ENCODE data around the gene HRH1.
"Not testable (repeated sequence)": the region's sequence is repeated elsewhere in the genome, so short reads cannot be mapped to it uniquely, and the experiment has no call there.

The HRH1 gene

DNA sequence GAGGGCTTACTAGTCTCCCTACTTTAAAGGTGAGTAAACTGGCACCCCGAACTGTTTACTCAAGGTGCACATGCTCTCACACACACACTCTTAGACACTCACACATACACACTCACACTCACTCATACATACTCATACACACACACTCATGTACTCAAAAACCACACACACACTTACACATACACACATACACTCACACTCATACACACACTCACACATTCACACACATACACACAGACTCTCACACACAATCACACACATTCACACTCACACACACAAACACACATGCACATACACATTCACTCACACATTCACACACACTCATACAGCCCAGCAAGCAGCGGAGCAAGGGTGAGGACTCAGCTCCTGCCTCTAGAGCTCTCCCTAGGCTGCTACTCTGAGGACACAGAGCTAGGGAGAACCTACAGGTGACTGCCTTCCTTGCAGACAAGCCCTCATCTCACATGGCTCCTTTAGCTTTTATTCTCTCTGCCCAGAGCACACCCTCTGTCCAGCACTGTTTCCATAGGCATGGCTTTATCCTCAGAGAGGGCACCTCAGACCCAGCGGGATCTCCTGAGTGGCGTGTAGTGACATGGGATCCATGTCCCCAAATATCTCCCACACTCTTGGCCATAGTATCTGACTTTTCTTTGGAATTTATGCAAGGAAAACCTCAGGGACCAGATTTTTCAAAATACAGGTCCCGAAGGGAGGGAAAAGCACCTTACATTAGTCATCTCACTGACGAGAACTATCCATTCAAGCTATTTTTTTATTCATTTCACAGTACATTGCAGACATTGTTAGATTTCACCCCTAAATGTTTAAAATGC is 91.8 kb downstream of the HRH1 start:
- no peak for DNase-seq

DNA sequence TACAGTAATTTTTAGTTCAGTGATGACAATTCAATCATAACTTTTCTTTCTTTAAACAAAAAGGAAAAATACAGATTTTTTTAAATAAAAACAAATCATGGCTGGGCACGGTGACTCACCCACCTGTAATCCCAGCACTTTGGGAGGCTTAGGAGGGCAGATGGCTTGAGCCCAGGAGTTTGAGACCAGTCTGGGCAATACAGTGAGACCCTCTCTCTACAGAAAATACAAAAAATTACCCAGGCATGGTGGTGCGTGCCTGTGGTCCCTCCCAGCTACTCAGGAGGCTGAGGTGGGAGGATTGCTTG is 92.3 kb downstream of the HRH1 start:
- DNase-seq: no peak

DNA sequence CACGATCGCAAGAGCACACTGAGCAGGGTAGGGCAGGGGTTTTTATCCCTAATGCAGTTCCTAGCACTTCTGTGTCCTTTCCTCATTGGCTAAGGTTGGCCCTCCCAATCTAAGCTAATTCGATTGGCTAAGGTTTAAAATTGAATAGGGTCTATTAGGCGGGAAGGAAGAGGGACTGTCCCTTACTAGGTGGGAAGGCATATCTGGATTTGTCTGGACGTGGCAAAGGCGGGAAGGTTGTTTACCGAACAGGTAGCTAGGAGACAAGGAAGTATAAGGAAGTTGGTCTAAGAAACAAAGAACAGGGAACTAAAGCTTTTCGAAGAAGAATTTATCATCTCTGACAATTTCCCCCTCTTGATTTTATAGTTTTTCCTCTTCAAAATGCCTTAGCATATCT is 93.1 kb downstream of the HRH1 start:
- DNase-seq: no peak

DNA sequence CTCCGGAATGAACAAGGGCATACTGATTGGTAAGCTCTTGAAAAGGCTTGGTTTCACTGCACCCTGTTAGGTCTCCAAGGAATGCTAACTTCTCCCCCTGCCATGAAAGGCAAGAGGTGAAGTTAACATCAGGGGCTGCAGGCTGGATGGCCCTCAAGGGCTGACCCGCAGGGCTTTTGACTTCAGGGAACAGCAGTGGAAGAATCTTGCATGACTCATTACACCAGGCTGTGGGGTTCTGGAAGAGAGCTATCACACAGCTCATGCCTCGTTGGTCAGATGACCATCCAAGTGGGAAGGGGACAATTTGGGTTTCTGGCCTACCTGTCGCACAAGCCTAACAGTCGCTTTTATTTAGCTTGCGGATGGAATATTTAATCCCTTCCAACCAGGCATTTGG is 94.3 kb downstream of the HRH1 start:
- no peak for DNase-seq

DNA sequence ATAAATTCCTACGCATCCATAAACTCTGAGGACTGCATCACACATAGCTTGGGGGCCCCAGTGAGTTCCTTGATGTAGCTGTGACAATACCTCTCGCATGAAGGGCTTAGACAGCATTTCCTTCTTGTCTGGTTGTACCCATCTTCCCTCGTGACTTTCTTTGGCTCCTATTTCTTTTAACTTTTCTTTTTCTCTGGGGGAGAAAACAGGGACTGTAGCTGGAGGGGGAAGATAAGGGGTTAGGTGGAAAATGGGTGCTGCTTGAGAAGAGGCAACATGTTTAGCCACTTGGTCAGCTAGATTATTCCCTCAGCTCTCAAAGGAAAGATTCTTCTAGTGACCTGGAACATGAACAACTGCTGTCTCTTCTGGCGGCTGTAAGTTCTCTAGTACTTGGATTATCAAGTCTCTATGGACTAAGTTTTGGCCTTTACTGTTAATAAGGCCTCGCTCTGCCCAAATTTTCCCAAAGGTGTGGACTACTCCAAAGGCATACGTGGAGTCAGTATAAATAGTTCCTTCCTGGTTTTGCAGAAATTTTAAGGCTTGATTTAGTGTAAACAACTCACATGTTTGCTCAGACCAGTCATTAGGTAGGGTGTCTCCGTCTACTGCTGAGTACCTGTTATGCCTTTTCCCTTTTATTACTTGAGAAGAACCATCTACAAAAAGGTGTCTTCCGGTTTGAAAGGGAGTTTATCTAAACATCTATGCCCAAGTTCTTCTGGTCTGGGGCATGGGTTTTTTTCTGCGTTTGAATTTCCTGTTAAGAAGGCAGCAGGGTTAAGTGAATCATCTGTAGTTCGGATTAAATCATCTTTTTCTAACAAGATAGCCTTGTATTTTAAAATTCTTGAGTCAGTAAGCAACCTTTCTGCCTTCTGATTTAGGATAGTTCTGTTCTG is 96.9 kb downstream of the HRH1 start:
- DNase-seq: no peak

DNA sequence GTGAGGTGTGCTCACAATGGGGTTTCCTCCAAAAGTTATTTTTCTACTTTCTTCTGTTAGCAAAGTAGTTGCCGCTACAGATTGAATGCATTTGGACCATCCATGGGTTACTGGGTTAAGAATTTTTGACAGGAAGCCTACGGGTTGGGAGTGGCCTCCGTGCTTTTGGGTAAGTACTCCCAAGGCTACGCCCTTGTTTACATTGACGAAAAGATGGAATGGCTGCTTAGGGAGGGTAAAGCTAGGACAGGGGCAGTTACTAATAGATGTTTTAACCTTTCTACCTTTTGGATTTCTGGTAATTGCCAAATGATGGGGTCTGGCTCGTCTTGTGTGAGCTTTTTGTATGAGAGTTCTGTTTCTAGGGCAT is 97.5 kb downstream of the HRH1 start:
- DNase-seq: no peak

DNA sequence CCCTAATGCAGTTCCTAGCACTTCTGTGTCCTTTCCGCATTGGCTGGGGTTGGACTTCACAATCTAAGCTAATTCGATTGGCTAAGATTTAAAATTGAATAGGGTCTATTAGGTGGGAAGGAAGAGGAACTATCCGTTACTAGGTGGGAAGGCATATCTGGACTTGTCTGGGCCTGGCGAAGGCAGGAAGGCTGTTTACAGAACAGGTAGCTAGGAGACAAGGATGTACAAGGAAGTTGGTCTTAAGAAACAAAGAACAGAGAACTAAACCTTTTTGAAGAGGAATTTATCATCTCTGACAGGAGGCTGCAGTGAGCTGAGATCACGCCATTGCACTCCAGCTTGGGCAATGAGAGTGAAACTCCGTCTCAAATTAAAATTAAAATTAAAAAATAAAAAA is 100.6 kb downstream of the HRH1 start:
- DNase-seq: no peak

DNA sequence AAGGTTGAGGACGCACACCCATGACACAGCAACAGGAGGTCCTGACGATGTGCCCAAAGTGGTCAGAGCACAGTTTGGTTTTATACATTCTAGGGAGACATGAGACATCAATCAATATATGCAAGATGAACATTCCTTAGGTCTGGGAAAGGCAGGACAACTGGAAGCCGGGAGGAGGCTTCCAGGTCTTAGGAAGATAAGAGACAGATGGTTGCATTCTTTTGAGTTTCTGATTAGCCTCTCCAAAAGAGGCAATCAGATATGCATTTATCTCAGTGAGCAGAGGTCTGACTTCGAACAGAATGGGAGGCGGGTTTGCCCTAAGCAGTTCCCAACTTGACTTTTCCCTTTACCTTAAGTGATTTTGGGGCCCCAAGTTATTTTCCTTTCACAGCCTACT is 101.2 kb downstream of the HRH1 start:
- DNase-seq: not testable (repeated sequence)

DNA sequence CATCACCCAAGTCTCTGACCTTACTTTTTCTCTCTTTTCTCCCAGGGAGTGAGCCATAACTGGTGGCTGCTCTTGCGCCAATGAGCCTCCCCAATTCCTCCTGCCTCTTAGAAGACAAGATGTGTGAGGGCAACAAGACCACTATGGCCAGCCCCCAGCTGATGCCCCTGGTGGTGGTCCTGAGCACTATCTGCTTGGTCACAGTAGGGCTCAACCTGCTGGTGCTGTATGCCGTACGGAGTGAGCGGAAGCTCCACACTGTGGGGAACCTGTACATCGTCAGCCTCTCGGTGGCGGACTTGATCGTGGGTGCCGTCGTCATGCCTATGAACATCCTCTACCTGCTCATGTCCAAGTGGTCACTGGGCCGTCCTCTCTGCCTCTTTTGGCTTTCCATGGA is 104.7 kb downstream of the HRH1 start:
- DNase-seq: no peak

DNA sequence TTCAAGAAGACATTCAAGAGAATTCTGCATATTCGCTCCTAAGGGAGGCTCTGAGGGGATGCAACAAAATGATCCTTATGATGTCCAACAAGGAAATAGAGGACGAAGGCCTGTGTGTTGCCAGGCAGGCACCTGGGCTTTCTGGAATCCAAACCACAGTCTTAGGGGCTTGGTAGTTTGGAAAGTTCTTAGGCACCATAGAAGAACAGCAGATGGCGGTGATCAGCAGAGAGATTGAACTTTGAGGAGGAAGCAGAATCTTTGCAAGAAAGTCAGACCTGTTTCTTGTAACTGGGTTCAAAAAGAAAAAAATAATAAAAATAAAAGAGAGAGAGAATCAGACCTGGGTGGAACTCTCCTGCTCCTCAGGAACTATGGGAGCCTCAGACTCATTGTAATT is 106.2 kb downstream of the HRH1 start:
- no peak for DNase-seq

DNA sequence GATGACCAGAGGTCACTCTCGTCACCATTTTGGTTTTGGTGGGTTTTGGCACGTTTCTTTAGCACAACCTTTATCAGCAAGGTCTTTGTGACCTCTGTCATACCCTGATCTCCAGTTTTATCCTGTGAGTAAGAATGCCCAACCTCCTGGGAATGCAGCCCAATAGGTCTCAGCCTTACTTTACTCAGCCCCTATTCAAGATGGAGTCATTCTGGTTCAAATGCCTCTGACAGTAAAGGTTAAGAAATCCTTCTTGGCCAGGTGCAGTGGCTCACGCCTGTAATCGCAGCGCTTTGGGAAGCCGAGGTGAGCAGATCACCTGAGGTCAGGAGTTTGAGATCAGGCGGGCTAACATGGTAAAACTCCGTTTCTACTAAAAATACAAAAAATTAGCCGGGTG is 114.7 kb downstream of the HRH1 start:
- no peak for DNase-seq

DNA sequence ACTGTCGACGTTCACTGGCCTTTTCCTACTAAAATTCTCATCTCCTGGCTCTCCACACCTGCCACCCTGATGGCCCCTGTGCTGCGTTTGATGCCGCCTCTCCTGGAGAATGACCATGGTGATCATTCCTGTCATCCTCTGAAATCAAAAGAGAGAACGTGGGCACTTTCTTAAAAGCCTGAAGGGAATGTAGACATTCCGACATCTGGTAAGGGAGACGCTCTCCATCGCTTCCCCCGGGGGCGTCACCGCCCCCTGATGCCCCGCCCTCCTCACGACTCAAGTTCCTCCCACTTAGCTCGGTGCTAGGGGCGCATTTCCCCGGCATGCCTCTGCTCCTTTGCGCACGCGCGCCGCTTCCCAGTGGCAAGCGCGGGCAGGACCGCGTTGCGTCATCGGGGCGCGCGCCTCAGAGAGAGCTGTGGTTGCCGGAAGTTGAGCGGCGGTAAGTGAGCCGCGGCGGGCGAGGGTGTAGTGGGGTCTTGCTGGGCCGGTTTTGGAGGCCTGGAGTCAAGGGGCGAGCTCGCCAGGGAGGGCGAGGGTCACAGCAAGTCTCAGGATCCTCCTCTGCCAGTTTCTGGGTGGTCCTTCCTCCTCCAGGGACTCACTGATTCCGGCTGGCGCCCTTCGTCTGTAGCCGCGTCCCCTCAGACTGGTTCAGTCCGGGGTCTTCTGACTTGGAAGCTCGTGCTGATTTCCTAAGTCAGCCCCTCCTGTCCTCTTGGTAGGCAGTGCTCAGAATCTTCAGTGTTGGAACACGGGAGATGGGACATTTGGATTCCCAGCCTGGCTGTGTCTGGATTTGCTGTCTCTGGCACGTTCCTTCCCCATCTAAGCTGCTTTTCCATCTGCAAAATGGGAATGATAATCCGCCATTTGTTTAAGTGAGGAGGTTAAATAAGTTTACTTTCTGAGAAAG is 118.0 kb downstream of the HRH1 start, which contains the start of gene ATG7:
ATG7 (plus strand) TSS at position 412 of the 919 bp plus-strand sequence. CDS start 26,299 bp downstream, outside the sequence.
- DNase-seq: peak; percentile 97

DNA sequence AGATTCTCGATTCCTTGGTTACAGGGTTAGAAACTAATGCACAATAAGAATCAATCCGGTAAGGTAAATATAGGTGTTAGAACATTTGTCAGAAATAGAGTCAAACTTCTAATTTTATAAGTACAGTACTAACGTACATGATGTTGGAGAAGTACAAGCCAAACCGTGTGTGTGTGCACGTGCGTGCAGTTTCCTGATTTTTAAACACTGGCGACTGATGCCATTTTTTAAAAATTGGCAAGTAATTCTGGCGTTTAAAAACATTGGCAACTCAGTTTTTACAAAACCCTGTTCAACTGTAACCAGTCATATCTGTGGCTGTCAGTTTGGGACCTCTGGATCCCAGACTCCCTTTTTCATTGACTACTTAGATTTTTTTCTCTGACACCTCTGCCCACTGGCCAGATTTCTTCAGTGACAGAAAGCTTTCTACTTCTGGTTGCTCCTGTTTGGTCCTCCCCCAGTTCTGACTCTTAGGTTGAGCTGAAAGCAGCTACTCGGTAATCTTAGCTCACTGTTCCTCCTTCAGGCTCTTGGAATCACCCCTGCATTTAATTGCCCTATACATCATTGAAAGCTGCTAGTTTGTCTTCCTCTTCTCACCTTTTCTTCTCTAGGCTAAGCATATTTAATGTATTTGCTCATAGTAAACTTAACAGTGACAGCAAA is 118.7 kb downstream of the HRH1 start:
- DNase-seq: no peak

DNA sequence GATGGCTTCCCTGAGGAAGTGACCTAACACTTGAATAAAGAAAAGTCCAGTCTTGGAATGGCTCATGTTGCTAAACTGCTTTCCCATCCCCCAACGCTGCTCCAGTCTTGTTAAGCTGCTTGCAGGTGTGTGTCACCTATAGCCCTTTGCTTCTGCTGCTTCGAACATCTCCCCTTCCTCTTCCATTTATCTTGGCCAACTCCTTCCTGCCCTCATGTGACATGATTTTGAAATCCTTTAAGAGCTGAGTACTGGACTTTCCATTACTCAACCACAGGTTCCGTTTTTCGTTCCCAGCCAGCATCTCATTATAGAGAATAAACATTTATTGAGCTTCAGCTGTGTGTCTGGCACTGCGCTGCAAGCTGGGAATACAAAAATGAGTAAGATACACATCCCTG is 119.6 kb downstream of the HRH1 start:
- no peak for DNase-seq

DNA sequence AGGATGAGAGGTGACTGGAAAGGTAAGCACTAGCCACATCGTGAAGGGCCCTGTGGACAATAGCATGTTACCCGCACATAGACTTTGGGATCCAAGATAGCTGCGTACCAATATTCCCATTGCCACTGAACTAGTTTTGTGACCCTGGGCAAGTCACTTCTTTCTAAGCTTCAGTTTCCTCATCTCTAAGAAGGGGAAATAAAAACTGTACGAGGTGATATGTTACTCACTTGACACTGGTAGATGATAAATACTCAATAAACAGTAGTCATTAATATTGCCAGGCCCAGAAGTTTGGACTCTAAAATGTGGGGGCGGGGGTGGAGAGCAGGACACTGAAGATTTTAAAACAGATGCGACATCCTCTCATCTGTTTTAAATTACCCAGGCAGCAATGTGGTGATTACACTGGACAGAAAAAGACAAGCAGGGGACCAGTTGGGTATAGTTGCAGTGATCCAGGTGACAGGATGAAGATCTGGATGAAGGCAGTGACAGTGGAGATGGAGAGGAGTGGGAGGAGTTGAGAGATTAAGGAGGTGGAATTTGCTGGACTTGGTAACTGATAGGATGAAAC is 120.4 kb downstream of the HRH1 start:
- DNase-seq: no peak

DNA sequence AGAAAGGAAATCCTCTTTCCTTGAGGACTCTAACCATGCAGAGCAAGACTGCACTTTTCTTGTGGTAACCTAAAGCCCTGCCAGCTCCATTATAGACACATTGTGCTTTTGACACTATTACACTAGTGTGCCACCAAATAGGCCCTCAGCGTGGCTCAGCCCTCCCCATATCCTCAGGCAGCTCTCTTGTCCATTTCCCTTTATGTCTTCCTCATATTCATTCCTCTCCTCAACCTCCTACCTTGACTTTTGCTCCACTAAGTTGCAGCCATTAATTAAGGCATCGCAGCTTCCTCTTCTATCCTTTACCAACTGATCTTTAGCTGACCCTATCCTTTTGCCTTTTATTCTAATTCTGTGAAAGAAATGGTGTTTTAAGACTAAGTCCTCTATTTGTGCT is 121.6 kb downstream of the HRH1 start:
- no peak for DNase-seq

DNA sequence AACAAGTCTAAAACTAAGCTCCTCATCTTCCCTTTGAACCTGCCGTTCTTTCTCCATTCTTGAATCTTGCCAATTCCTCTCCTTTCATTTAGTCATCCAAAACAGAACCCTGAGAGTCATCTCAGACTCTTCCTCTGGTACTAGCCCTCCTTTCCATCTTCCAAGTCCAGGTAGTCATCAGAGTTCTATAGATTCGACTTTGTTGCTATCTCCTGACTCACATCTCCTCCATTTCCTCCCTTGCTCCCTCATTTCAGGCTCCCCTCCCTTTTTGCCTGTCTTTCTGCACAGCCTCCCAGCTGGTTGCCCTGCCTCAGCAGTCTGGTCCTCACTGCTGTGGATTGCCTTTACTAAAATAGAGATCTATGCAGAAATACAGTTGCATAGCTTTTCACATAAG is 122.6 kb downstream of the HRH1 start:
- DNase-seq: no peak

DNA sequence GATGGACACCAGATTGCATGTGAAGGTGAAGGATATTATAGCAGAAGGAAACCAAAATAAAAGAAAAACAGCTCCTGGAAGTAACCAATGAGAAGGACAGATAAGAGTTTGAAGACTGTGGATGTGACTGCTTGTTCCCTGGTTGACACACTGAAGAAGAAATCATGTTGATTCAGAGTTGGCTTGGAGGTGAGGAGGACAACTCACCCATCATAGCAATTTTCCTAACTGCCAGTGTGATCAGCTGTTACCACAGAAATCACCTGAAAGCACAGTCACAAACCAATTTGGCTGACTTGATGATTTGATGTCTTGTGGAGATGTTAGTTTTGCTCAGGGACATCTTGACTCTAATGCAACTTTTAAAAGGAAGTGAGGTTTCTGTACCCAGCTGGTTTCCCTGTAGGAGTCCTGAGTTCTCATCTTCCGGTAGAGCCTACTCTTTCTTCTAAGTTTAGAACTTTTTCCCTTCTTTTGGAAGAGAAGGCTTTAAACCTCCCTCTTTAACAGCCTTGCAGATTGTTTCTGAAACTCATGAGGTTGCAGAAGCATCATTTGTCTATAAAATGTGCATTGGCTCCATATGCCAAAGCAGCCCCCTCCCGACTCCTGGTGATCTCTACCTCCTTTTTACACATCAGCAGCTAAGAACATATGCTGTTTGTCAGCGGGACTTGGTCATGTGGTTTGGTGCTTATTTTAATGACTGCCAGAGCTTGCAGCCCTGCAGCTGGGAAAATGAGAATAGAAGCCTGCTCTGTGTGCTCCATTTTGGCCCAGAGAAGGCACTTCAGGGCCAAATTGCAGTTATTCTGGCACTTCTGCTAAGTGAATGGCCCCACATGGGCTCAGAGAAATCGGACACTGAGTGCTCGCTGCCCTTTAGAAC is 128.2 kb downstream of the HRH1 start:
- DNase-seq: peak; percentile 30

DNA sequence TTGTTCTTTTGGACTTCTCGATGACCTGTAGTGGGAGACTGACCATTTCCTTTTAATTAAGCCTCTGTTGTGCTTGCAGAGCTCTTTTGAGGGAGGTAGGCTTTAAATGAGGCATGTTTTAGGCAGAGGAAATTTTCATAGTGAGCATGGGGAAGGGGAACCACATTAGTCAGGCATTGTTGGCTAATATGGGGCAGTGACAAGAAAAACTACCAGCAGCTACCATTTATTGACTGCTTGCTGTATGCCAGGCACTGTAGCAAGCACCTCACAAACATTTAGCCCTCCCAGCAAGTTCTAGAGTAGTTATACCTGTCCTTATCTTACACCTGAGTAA is 128.8 kb downstream of the HRH1 start:
- no peak for DNase-seq

DNA sequence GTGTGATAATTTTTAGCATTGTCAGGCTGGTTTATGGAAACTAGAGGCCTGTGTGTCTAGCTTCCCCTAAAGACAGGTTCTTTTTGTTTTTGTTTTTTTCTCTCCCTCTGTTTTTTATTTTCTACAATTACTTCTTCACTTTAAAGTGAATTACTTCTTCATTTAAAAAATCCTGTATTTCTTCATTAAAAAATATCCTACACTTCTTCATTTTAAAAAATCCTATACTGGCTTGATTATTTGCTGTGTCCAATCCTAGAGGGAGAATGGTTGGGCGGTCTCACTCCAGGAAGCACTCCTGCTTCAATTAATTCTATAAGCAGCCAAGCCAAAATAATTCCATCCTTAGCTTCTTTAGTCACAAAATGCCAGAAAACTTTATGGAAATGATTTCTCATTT is 129.7 kb downstream of the HRH1 start:
- DNase-seq: no peak

DNA sequence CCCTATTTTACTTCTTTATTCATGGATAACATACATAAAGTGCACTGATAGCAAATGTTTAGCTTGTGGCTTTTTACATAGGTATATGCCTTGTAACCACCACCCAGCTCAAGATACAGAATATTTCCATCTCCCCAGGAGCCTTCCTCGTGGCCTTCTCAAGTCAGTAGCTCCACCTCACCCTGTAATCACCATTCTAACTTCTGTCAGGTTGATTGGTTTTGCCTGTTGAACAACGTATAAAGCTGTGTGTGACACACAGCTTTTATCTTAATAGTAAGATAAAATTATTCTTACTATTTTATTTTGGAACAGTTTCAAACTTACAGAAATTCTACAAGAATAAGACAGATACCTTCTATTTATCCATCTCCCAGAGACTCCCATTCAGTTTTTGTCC is 131.2 kb downstream of the HRH1 start:
- no peak for DNase-seq

Data from NCI-H82 (cell line).